Glutamatergic neuron (in vitro differentiated cells): ENCODE measurements around the gene SPP2. TPM values are rescaled to one million over a fixed set of nuclear protein-coding genes. Genes with fewer than 3 reads are reported as not detected.

Experiments
- DNase-seq: peaks from one replicate; pipeline ENCODE4 v3.0.0; 2022
- H3K27ac Mint-ChIP-seq: one replicate; pipeline ENCODE4 v1.8.0; 2020; ENCODE audit warnings: mild to moderate bottlenecking, mixed read lengths, inconsistent platforms; ENCODE audit not compliant: unreplicated experiment
- H3K27me3 Mint-ChIP-seq: one replicate; pipeline ENCODE4 v1.8.0; 2020; ENCODE audit warnings: mild to moderate bottlenecking, moderate library complexity, mixed read lengths, inconsistent platforms; ENCODE audit not compliant: unreplicated experiment
- H3K36me3 Mint-ChIP-seq: one replicate; pipeline ENCODE4 v1.8.0; 2020; ENCODE audit warnings: mild to moderate bottlenecking, mixed read lengths, inconsistent platforms; ENCODE audit not compliant: unreplicated experiment
- H3K4me1 Mint-ChIP-seq: one replicate; pipeline ENCODE4 v1.8.0; 2020; ENCODE audit warnings: mild to moderate bottlenecking, low read depth, mixed read lengths, inconsistent platforms; ENCODE audit not compliant: unreplicated experiment
- H3K4me3 Mint-ChIP-seq: one replicate; pipeline ENCODE4 v1.8.0; 2020; ENCODE audit warnings: mild to moderate bottlenecking, mixed read lengths, inconsistent platforms; ENCODE audit not compliant: unreplicated experiment
- H3K9me3 Mint-ChIP-seq: one replicate; pipeline ENCODE4 v1.8.0; 2020; ENCODE audit warnings: mild to moderate bottlenecking, moderate library complexity, mixed read lengths, inconsistent platforms; ENCODE audit not compliant: unreplicated experiment
- CTCF ChIP-seq: fragments of 200-600 bp; sonication (generic); IDR thresholded peaks from one replicate; pipeline ENCODE4 v1.5.0; 2021; ENCODE audit not compliant: partially characterized antibody, unreplicated experiment
- total RNA-seq: library from RNA; stranded (reverse); fragmentation: NEBNext Ultra II Directional; extraction: Animal tissue kit (Norgen Biotek cat#: 25700); gene quantifications from one replicate; pipeline ENCODE4 v1.2.1, GENCODE V29; 2021; ENCODE audit not compliant: unreplicated experiment

SPP2 gene
- total RNA-seq, 1 donor from 2014 or later, result not detected

- H3K4me3 Mint-ChIP-seq, result no peak overlapping the region
- TF ChIP-seq CTCF, result no peak
- H3K27ac Mint-ChIP-seq, result no peak overlapping the region
- DNase-seq, result no peak
- peaks cover 2% of the 10 kb centered on the region for H3K9me3 Mint-ChIP-seq
- peaks cover 2% of the 10 kb centered on the region for H3K27me3 Mint-ChIP-seq
- H3K4me1 Mint-ChIP-seq, result no peaks in the 10 kb centered on the region
- no peaks in the 10 kb centered on the region for H3K36me3 Mint-ChIP-seq
Measured at GRCh38 chr2:234081970-234082822, 31.7 kb downstream of the SPP2 start.

- Mint-ChIP-seq H3K36me3 (no peaks in the 10 kb centered on the region), H3K27ac (no peak overlapping the region), H3K4me1 (no peaks in the 10 kb centered on the region), H3K9me3 (peaks cover 5% of the 10 kb centered on the region), H3K4me3 (no peak overlapping the region), H3K27me3 (peaks cover 2% of the 10 kb centered on the region)
- DNase-seq, result no peak
- no peak for TF ChIP-seq CTCF
Measured at GRCh38 chr2:234083572-234084348, 33.3 kb downstream of the SPP2 start.

GRCh38 chr2:234091432-234091879 is 41.0 kb downstream of the SPP2 start:
- H3K36me3 Mint-ChIP-seq, result no peaks in the 10 kb centered on the region
- no peak overlapping the region for H3K4me3 Mint-ChIP-seq
- DNase-seq, result no peak
- peaks cover 2% of the 10 kb centered on the region for H3K27me3 Mint-ChIP-seq
- H3K4me1 Mint-ChIP-seq, result no peaks in the 10 kb centered on the region
- no peak for TF ChIP-seq CTCF
- peaks cover 4% of the 10 kb centered on the region for H3K9me3 Mint-ChIP-seq
- no peak overlapping the region for H3K27ac Mint-ChIP-seq

GRCh38 chr2:234091883-234092282 is 41.4 kb downstream of the SPP2 start:
- H3K36me3 Mint-ChIP-seq, result no peaks in the 10 kb centered on the region
- H3K27me3 Mint-ChIP-seq, result peaks cover 2% of the 10 kb centered on the region
- no peak overlapping the region for H3K4me3 Mint-ChIP-seq
- H3K9me3 Mint-ChIP-seq, result peaks cover 4% of the 10 kb centered on the region
- H3K4me1 Mint-ChIP-seq, result no peaks in the 10 kb centered on the region
- DNase-seq, result no peak
- TF ChIP-seq CTCF, result no peak
- no peak overlapping the region for H3K27ac Mint-ChIP-seq

GRCh38 chr2:234092344-234092743 is 41.8 kb downstream of the SPP2 start:
- Mint-ChIP-seq H3K36me3 (no peaks in the 10 kb centered on the region), H3K4me1 (no peaks in the 10 kb centered on the region), H3K27me3 (peaks cover 2% of the 10 kb centered on the region), H3K27ac (no peak overlapping the region), H3K9me3 (peaks cover 4% of the 10 kb centered on the region), H3K4me3 (no peak overlapping the region)
- TF ChIP-seq CTCF, result no peak
- no peak for DNase-seq
